Heart right ventricle (tissue), 16 donors: ENCODE data around the gene SLC17A1. TPM values are rescaled to one million over a fixed set of nuclear protein-coding genes. Genes with fewer than 3 reads are reported as not detected.

Experiments
- ATAC-seq, 8 donors: fragments of 200-7000 bp; cut with Tn5 transposase; one replicate each; pipeline ENCODE4 v1.9.1; 2020; ENCODE audit warnings: mild to moderate bottlenecking in 8 of 8, moderate library complexity in 8 of 8, moderate number of reproducible peaks in 1 of 8
- DNase-seq, 2 donors: peaks; one replicate each; pipeline ENCODE4 v3.0.0-alpha.2; 2020
- H3K27ac ChIP-seq, 10 donors: fragments of 200-600 bp; sonication (generic) in 2 of 10; one replicate each; pipeline versions ENCODE4 v1.5.0 to v1.8.0; 2020 to 2022; ENCODE audit warnings: mild to moderate bottlenecking in 3 of 10
- H3K27me3 ChIP-seq, 7 donors: fragments of 200-600 bp; one replicate each; pipeline ENCODE4 v1.8.0; 2021 to 2022; ENCODE audit warnings: mild to moderate bottlenecking in 2 of 7
- H3K36me3 ChIP-seq, 9 donors: fragments of 200-600 bp; sonication (generic) in 1 of 9; one replicate each; pipeline versions ENCODE4 v1.5.0 to v1.8.0; 2020 to 2022; ENCODE audit warnings: mild to moderate bottlenecking in 2 of 9
- H3K4me1 ChIP-seq, 9 donors: fragments of 200-600 bp; sonication (generic) in 1 of 9; one replicate each; pipeline versions ENCODE4 v1.5.0 to v1.8.0; 2020 to 2022; ENCODE audit warnings: mild to moderate bottlenecking in 4 of 9
- H3K4me3 ChIP-seq, 10 donors: fragments of 200-600 bp; sonication (generic) in 2 of 10; one replicate each; pipeline versions ENCODE4 v1.5.0 to v1.8.0; 2020 to 2022; ENCODE audit warnings: mild to moderate bottlenecking in 7 of 10, moderate library complexity in 2 of 10
- H3K9me3 ChIP-seq, 11 donors: fragments of 200-600 bp in 10 of 11; sonication (generic) in 2 of 11; one replicate each; pipeline versions ENCODE4 v1.5.0 to v1.8.0; 2013 to 2022; ENCODE audit warnings: mild to moderate bottlenecking in 2 of 11, control low read depth in 1 of 11, moderate library complexity in 1 of 11
- CTCF ChIP-seq, 9 donors: fragments of 200-600 bp; sonication (generic) in 2 of 9; IDR thresholded peaks; one replicate each; pipeline versions ENCODE4 v1.5.0 to v1.8.0; 2021 to 2022; ENCODE audit warnings: antibody characterized with exemption in 9 of 9, mild to moderate bottlenecking in 5 of 9, moderate library complexity in 1 of 9
- intact Hi-C, 10 donors: fragments of 100-400 bp; cut with DNase I; formaldehyde crosslinking; loops; one replicate each; pipeline versions ENCODE4 v1.11.1 to v1.14.2; 2022
- polyA plus RNA-seq, 2 donors: library from polyadenylated mRNA; stranded (reverse); fragments of 200-250 nt; gene quantifications; one replicate each; pipeline ENCODE4 v1.2.3, GENCODE V29; 2013
- total RNA-seq, 10 donors: library from RNA; stranded (reverse); fragmentation: NEBNext Ultra II Directional in 3 of 10; extraction: Animal tissue kit (Norgen Biotek cat#: 25700) in 3 of 10; gene quantifications; one replicate each; pipeline versions ENCODE4 v1.2.1 to v1.2.4, GENCODE V29; 2021 to 2023
- donor health status: Arrhythmogenic right ventricular cardiomyopathy.
- donor health status: ischemic (EF 13 %, LVEDD 7.1; RV severe dilation, severe dysfunction).
- donor health status: healthy with polysubstance abuse.
- donor health status: DM: no; HTN: yes; CAD: no.
- donor health status: DM: no; HTN: no; CAD: no.
- donor health status: ischemic (EF 25% LVEDD 6.9; RV normal size, moderate dysfunction).
- donor health status: ischemic (EF 25% LVEDD 5.7; RV mildly dilated, moderate dysfunction).
- donor health status: healthy.
- donor health status: DM: yes; HTN: yes; CAD: no.
- donor health status: Ischemic cardiomyopathy.
- donor health status: ischemic (EF 35%, LVEDD 5.7; RV mildly dilated, moderate dysfunction).
- donor health status: nonischemic (EF 11% LVEDD 7.7; RV severe dilation, severe dysfunction).
- donor health status: DM: yes; HTN: yes; CAD: no.
- donor health status: PGD.
- donor health status: ischemic (EF 29% LVEDD 5.4; RV normal size, mild dysfunction).
- donor health status: nonischemic (EF 23%, LVEDD 6.1; RV moderate dilation, normal function).

Gene SLC17A1
- total and polyA plus RNA-seq, 12 donors, result not detected

- H3K27me3 ChIP-seq, result peaks cover 0 to 47% (median 20%) of the 10 kb centered on the region in 7 donors
- H3K27ac ChIP-seq, result no peak overlapping the region
- no peak for TF ChIP-seq CTCF (IDR thresholded peaks at IDR 0.05)
- H3K4me3 ChIP-seq, result no peak overlapping the region
- H3K4me1 ChIP-seq, result no peaks in the 10 kb centered on the region
- H3K36me3 ChIP-seq, result no peaks in the 10 kb centered on the region
- DNase-seq (no peak), ATAC-seq (no peak)
- peaks cover 0 to 20% (median 5%) of the 10 kb centered on the region in 11 donors for H3K9me3 ChIP-seq
- intact Hi-C loops, result no loop called here
Measured at GRCh38 chr6:25735261-25735660, 96.6 kb downstream of the SLC17A1 start.

Other genes with a start within 250 kb of the SLC17A1 start
- 1 to 10 TPM in 3 of 10 donors, under 1 TPM in 5, not detected in 2; 0.26 to 2.7 (median 0.60) TPM for gene SCGN, start 179.8 kb downstream of the SLC17A1 start, total RNA-seq
- 1 to 10 TPM; 2.0 to 2.6 TPM for gene SCGN, start 179.8 kb downstream of the SLC17A1 start, polyA plus RNA-seq
- gene SLC17A4, start 77.3 kb downstream of the SLC17A1 start, total RNA-seq, result not detected
- gene SLC17A4, start 77.3 kb downstream of the SLC17A1 start, polyA plus RNA-seq, result not detected
- not detected for gene SLC17A3, start 42.2 kb upstream of the SLC17A1 start, total RNA-seq
- gene SLC17A3, start 42.2 kb upstream of the SLC17A1 start, polyA plus RNA-seq, result not detected
- gene SLC17A2, start 98.6 kb upstream of the SLC17A1 start, total RNA-seq, result not detected
- not detected for gene SLC17A2, start 98.6 kb upstream of the SLC17A1 start, polyA plus RNA-seq
- 1 to 10 TPM; 1.3 to 5.4 (median 2.7) TPM for gene TRIM38, start 130.8 kb upstream of the SLC17A1 start, total RNA-seq
- 1 to 10 TPM; 1.3 to 3.7 TPM for gene TRIM38, start 130.8 kb upstream of the SLC17A1 start, polyA plus RNA-seq